SU-DHL-6 (cell line): ENCODE results near the gene HOOK2.

Experiments used
- H2AFZ ChIP-seq: fragments of 200-600 bp; sonication (generic); 2 replicates; pipeline ENCODE4 v1.6.1; 2014; ENCODE audit warnings: low read depth, mild to moderate bottlenecking, moderate library complexity, mixed read lengths, antibody characterized with exemption, low read length; ENCODE audit not compliant: severe bottlenecking
- H3F3A ChIP-seq: fragments of 200-600 bp; shearing (Covaris generic); 2 replicates; pipeline ENCODE4 v1.6.0; 2016; ENCODE audit warnings: antibody characterized with exemption, mild to moderate bottlenecking; ENCODE audit not compliant: insufficient read depth
- H3K27ac ChIP-seq: fragments of 200-600 bp; sonication (generic); 2 replicates; pipeline ENCODE4 v1.5.1; 2016; ENCODE audit warnings: low read depth, mild to moderate bottlenecking, low read length, moderate library complexity, mixed read lengths
- H3K27me3 ChIP-seq: fragments of 200-600 bp; sonication (generic), shearing (Covaris generic); 2 replicates; pipeline ENCODE4 v1.6.0; 2014; ENCODE audit warnings: mild to moderate bottlenecking, low read length
- H3K36me3 ChIP-seq: fragments of 200-600 bp; sonication (generic); 2 replicates; pipeline ENCODE4 v1.6.1; 2014; ENCODE audit warnings: mild to moderate bottlenecking, low read length, mixed read lengths
- H3K4me2 ChIP-seq: fragments of 300-600, 200-600 bp; shearing (Covaris generic), sonication (generic); 2 replicates; pipeline ENCODE4 v1.6.0; 2014; ENCODE audit warnings: low read length, low read depth, mild to moderate bottlenecking; ENCODE audit not compliant: poor library complexity, severe bottlenecking
- H3K4me3 ChIP-seq: fragments of 200-600 bp; sonication (generic); 2 replicates; pipeline ENCODE4 v1.5.1; 2014; ENCODE audit warnings: antibody characterized with exemption, low read length, mild to moderate bottlenecking, mixed read lengths; ENCODE audit not compliant: insufficient read depth, poor library complexity, severe bottlenecking
- H3K79me2 ChIP-seq: fragments of 200-600 bp; sonication (generic); 2 replicates; pipeline ENCODE4 v1.6.1; 2014; ENCODE audit warnings: mild to moderate bottlenecking, low read length, moderate library complexity; ENCODE audit not compliant: insufficient read depth
- H3K9ac ChIP-seq: fragments of 200-600 bp; sonication (generic); 2 replicates; pipeline ENCODE4 v1.7.0; 2014; ENCODE audit warnings: mild to moderate bottlenecking, low read length
- H3K9me2 ChIP-seq: fragments of 200-600 bp; sonication (generic); replicated peaks from 2 replicates; pipeline ENCODE4 v1.6.1; 2014; ENCODE audit warnings: low read length; ENCODE audit not compliant: insufficient read depth
- H3K9me3 ChIP-seq: fragments of 200-600 bp; sonication (generic); 2 replicates; pipeline ENCODE4 v1.6.1; 2014; ENCODE audit warnings: low read length, mixed read lengths; ENCODE audit not compliant: insufficient read depth
- H4K20me1 ChIP-seq: fragments of 200-600 bp; sonication (generic); 2 replicates; pipeline ENCODE4 v1.6.1; 2014; ENCODE audit warnings: low read depth, mild to moderate bottlenecking, antibody characterized with exemption, low read length, moderate library complexity, mixed read lengths
- EZH2phosphoT487 ChIP-seq: fragments of 200-600 bp; sonication (generic), shearing (Covaris generic); conservative IDR thresholded peaks from 2 replicates; pipeline ENCODE4 v1.6.1; 2018; ENCODE audit warnings: mild to moderate bottlenecking, antibody characterized with exemption, low read length, moderate library complexity, mixed read lengths
- TF ChIP-seq, protein P1 (sequence below): fragments of 200-600 bp; sonication (generic); IDR thresholded peaks from one replicate; pipeline ENCODE4 v1.5.1; 2017; ENCODE audit warnings: antibody characterized with exemption, mild to moderate bottlenecking, low read length, moderate library complexity; ENCODE audit not compliant: insufficient read depth, poor library complexity, severe bottlenecking

The HOOK2 gene

DNA sequence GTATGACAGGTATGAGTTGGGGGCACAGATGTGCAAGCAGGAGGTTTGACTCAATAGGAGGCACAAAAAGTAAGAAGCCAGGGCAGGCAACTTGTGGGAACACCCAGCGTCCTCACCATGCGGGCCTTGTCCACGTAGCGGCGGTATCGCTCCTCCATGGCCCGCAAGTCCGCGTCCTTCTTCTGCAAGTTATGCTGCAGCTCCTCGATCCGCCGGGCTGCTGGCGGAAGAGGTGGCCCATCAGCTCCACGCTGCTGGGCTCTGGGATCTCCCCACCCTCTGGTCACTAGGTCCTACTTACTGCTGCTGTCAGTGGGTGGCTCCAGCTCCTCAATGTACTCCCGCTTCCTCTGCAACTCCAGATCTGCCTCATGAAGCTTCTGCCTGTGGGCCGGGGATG lies 10.7 kb downstream of the HOOK2 start:
- Histone ChIP-seq H3K9me2 (no peaks in the 10 kb centered on the region), H3K9me3 (no peaks in the 10 kb centered on the region), H3K27ac (no peak overlapping the region), H3K9ac (no peak overlapping the region), H2AFZ (no peak overlapping the region), H3K27me3 (no peaks in the 10 kb centered on the region), H3K4me2 (no peak overlapping the region), H3K79me2 (no peaks in the 10 kb centered on the region), H4K20me1 (no peaks in the 10 kb centered on the region), H3K4me3 (no peak overlapping the region), H3K36me3 (no peaks in the 10 kb centered on the region), H3F3A (no peaks in the 10 kb centered on the region)
- TF ChIP-seq EZH2phosphoT487 = no peak
- TF ChIP-seq, protein P1, sequence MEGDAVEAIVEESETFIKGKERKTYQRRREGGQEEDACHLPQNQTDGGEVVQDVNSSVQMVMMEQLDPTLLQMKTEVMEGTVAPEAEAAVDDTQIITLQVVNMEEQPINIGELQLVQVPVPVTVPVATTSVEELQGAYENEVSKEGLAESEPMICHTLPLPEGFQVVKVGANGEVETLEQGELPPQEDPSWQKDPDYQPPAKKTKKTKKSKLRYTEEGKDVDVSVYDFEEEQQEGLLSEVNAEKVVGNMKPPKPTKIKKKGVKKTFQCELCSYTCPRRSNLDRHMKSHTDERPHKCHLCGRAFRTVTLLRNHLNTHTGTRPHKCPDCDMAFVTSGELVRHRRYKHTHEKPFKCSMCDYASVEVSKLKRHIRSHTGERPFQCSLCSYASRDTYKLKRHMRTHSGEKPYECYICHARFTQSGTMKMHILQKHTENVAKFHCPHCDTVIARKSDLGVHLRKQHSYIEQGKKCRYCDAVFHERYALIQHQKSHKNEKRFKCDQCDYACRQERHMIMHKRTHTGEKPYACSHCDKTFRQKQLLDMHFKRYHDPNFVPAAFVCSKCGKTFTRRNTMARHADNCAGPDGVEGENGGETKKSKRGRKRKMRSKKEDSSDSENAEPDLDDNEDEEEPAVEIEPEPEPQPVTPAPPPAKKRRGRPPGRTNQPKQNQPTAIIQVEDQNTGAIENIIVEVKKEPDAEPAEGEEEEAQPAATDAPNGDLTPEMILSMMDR = no peak

DNA sequence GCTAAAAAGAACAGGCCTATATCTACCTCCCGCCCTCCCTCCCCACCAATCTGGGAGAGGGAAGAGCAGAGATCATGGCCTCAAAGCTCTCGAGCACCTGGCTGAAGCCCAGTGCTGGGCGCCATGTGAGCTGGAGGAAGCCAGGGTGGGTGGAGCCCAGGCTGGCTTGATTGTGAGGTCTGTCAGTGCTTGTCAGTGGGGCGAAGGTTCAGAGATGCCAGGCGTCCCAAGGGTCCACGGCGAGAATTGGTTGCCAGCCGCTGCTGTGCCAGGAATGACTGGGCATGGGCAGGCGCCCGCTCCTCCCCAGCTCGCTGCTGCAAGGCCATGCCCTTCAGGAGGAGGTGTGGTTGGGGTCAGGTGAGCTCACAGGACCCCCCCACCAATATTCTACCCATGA lies 12.3 kb downstream of the HOOK2 start:
- no peaks in the 10 kb centered on the region for H4K20me1 ChIP-seq
- TF ChIP-seq, protein P1 = no peak
- no peak for TF ChIP-seq EZH2phosphoT487
- H3K36me3 ChIP-seq = no peaks in the 10 kb centered on the region
- no peaks in the 10 kb centered on the region for H3K27me3 ChIP-seq
- H3K27ac ChIP-seq = no peak overlapping the region
- no peak overlapping the region for H2AFZ ChIP-seq
- no peaks in the 10 kb centered on the region for H3K79me2 ChIP-seq
- no peak overlapping the region for H3K4me3 ChIP-seq
- H3F3A ChIP-seq = no peaks in the 10 kb centered on the region
- H3K4me2 ChIP-seq = no peak overlapping the region
- H3K9me2 ChIP-seq = no peaks in the 10 kb centered on the region
- H3K9ac ChIP-seq = no peak overlapping the region
- no peaks in the 10 kb centered on the region for H3K9me3 ChIP-seq

DNA sequence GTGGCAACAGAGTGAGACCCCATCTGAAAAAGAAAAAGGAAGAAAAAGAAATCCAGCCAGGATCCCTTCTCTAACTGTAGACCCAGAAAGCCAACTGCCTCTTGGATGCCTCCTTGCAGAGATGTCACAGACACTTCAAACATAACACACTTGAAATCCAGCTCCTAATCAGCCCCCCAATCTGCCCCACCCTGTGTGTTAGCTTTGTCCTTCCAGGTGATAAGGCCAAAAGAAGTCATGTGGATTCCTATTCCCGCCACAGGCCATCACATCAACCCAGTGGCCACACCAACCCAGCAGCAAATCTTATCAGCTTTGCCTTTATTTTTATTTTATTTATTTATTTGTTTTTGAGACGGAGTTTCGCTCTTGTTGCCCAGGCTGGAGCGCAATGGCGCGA lies 15.7 kb downstream of the HOOK2 start:
- Histone ChIP-seq H3F3A (no peaks in the 10 kb centered on the region), H3K9ac (no peak overlapping the region), H3K9me3 (no peaks in the 10 kb centered on the region), H3K4me2 (no peak overlapping the region), H4K20me1 (no peaks in the 10 kb centered on the region), H3K9me2 (no peaks in the 10 kb centered on the region), H3K79me2 (no peaks in the 10 kb centered on the region), H3K27ac (no peak overlapping the region), H3K36me3 (no peaks in the 10 kb centered on the region), H2AFZ (no peak overlapping the region), H3K4me3 (no peak overlapping the region), H3K27me3 (no peaks in the 10 kb centered on the region)
- no peak for TF ChIP-seq EZH2phosphoT487
- TF ChIP-seq, protein P1 = no peak
